CD4-positive, alpha-beta T cell (primary cell): ENCODE measurements around the gene PTGFRN. TPM values are rescaled to one million over a fixed set of nuclear protein-coding genes. Genes with fewer than 3 reads are reported as not detected.

Experiments
- ATAC-seq: fragments of 200-7000 bp; cut with Tn5 transposase; one replicate; pipeline ENCODE4 v1.10.0; 2022; ENCODE audit warnings: mild to moderate bottlenecking; ENCODE audit not compliant: poor library complexity
- CTCF ChIA-PET: fragments of 350-600 bp; sonication (Branson Sonifier 250); formaldehyde crosslinking; loops from one replicate; lab custom pipeline; 2021; ENCODE audit warnings: antibody characterized with exemption, inconsistent platforms; lab: Charles Lee
- POLR2A ChIA-PET: fragments of 350-600 bp; sonication (Branson Sonifier 250); formaldehyde crosslinking; loops from one replicate; lab custom pipeline; 2021; ENCODE audit warnings: antibody characterized with exemption, inconsistent platforms; lab: Charles Lee
- DNase-seq, 14 experiments: peaks; one replicate each; pipeline ENCODE4 v3.0.0-alpha.2; 2013 to 2020; ENCODE audit warnings: mixed read lengths in 2 of 14
- H3K27ac ChIP-seq, 2 donors: one replicate each; pipeline versions ENCODE4 v1.5.1 to v1.7.0; 2013; ENCODE audit warnings: low read length in 2 of 2, low read depth in 1 of 2, mild to moderate bottlenecking in 1 of 2
- H3K27me3 ChIP-seq, 2 experiments: 1 replicate in 1 of 2; 2 replicates in 1 of 2; pipeline versions ENCODE4 v1.6.1 to v1.7.0; 2013; ENCODE audit warnings: low read length in 2 of 2, control low read depth in 1 of 2, mild to moderate bottlenecking in 1 of 2, moderate library complexity in 1 of 2; ENCODE audit not compliant: insufficient read depth in 2 of 2, control insufficient read depth in 1 of 2
- H3K36me3 ChIP-seq: one replicate; pipeline ENCODE4 v1.6.1; 2013; ENCODE audit warnings: low read length, control low read depth; ENCODE audit not compliant: insufficient read depth
- H3K4me1 ChIP-seq: one replicate; pipeline ENCODE4 v1.6.1; 2013; ENCODE audit warnings: low read length, control low read depth; ENCODE audit not compliant: insufficient read depth
- H3K4me3 ChIP-seq: one replicate; pipeline ENCODE4 v1.5.1; 2013; ENCODE audit warnings: mild to moderate bottlenecking, low read length, moderate library complexity
- H3K9me3 ChIP-seq, 2 experiments: 1 replicate in 1 of 2; 2 replicates in 1 of 2; pipeline versions ENCODE4 v1.6.1 to v1.7.0; 2013; ENCODE audit warnings: low read length in 2 of 2, mild to moderate bottlenecking in 2 of 2, control low read depth in 1 of 2, moderate library complexity in 1 of 2; ENCODE audit not compliant: control insufficient read depth in 1 of 2, insufficient read depth in 1 of 2
- H3K27ac Mint-ChIP-seq: one replicate; pipeline ENCODE4 v1.8.0; 2020; ENCODE audit warnings: mixed read lengths
- H3K27me3 Mint-ChIP-seq: one replicate; pipeline ENCODE4 v1.8.0; 2021; ENCODE audit warnings: mixed read lengths
- H3K36me3 Mint-ChIP-seq: one replicate; pipeline ENCODE4 v1.8.0; 2021; ENCODE audit warnings: low read depth, mixed read lengths
- H3K4me1 Mint-ChIP-seq: one replicate; pipeline ENCODE4 v1.8.0; 2021; ENCODE audit warnings: low read depth, mixed read lengths
- H3K4me3 Mint-ChIP-seq: one replicate; pipeline ENCODE4 v1.8.0; 2020; ENCODE audit warnings: mild to moderate bottlenecking, mixed read lengths
- H3K9me3 Mint-ChIP-seq: one replicate; pipeline ENCODE4 v1.8.0; 2020; ENCODE audit warnings: mixed read lengths
- intact Hi-C, 2 experiments: fragments of 100-400 bp; cut with DNase I in 1 of 2; cut with micrococcal nuclease in 1 of 2; formaldehyde crosslinking; loops; one replicate each; pipeline versions ENCODE4 v1.15.1 to v1.9.0; 2023 to 2025; cut with DNase I, micrococcal nuclease
- total RNA-seq, 174 experiments: library from RNA in 2 of 174; stranded (reverse) in 2 of 174; gene quantifications; one replicate each; pipeline ENCODE4 v1.2.3 and lab custom pipeline; 2021 to 2026
- TF ChIP-seq, protein P1 (sequence below): fragments of 200-600 bp; IDR thresholded peaks from one replicate; pipeline ENCODE4 v1.8.0; 2022; ENCODE audit warnings: antibody characterized with exemption, mild to moderate bottlenecking

The PTGFRN gene
- total RNA-seq, 2 experiments from 2014 or later: 0.38 to 0.45 TPM

DNA sequence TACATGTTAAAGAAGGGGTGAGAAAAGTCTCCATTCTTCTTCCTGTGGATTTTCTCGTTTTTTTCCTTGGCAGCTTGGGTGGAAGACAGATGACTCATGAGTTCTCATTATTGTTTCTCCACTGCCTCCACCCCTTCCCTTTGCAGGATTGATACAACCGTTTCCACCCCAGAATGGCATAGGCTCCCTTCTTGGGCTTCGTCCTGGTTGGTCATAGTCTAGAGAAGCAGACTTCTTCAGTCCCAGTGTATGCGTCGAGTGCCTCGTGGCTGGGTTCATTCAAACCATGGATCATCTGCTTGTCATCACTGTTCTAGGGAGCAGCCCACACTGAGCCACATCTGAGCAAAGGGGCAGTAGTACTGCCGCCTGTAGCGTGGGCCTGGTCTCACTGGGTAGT lies 13.7 kb downstream of the PTGFRN start:
- no peaks in the 10 kb centered on the region for H3K4me1 Mint-ChIP-seq
- no peaks in the 10 kb centered on the region for H3K36me3 ChIP-seq
- H3K27me3 Mint-ChIP-seq: no peaks in the 10 kb centered on the region
- H3K9me3 Mint-ChIP-seq: no peaks in the 10 kb centered on the region
- H3K4me3 ChIP-seq: no peak overlapping the region
- no peak overlapping the region for H3K27ac ChIP-seq
- H3K4me1 ChIP-seq: no peaks in the 10 kb centered on the region
- no peaks in the 10 kb centered on the region for H3K36me3 Mint-ChIP-seq
- H3K27ac Mint-ChIP-seq: no peak overlapping the region
- no peak overlapping the region for H3K4me3 Mint-ChIP-seq
- ChIA-PET CTCF (no interaction called here), POLR2A (no interaction called here)
- no peaks in the 10 kb centered on the region for H3K9me3 ChIP-seq
- ATAC-seq (no peak), DNase-seq (no peak)
- TF ChIP-seq, protein P1, sequence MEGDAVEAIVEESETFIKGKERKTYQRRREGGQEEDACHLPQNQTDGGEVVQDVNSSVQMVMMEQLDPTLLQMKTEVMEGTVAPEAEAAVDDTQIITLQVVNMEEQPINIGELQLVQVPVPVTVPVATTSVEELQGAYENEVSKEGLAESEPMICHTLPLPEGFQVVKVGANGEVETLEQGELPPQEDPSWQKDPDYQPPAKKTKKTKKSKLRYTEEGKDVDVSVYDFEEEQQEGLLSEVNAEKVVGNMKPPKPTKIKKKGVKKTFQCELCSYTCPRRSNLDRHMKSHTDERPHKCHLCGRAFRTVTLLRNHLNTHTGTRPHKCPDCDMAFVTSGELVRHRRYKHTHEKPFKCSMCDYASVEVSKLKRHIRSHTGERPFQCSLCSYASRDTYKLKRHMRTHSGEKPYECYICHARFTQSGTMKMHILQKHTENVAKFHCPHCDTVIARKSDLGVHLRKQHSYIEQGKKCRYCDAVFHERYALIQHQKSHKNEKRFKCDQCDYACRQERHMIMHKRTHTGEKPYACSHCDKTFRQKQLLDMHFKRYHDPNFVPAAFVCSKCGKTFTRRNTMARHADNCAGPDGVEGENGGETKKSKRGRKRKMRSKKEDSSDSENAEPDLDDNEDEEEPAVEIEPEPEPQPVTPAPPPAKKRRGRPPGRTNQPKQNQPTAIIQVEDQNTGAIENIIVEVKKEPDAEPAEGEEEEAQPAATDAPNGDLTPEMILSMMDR: no peak
- no peaks in the 10 kb centered on the region for H3K27me3 ChIP-seq
- intact Hi-C loops: no loop called here

GRCh38 chr1:116927049-116927798 lies 17.5 kb downstream of the PTGFRN start:
- Histone ChIP-seq H3K4me1 (no peaks in the 10 kb centered on the region), H3K9me3 (no peaks in the 10 kb centered on the region), H3K27ac (no peak overlapping the region), H3K36me3 (no peaks in the 10 kb centered on the region), H3K4me3 (no peak overlapping the region), H3K27me3 (no peaks in the 10 kb centered on the region)
- no peak overlapping the region for H3K27ac Mint-ChIP-seq
- TF ChIP-seq, protein P1: no peak
- ATAC-seq: no peak
- intact Hi-C loops: no loop called here
- H3K9me3 Mint-ChIP-seq: no peaks in the 10 kb centered on the region
- no peak overlapping the region for H3K4me3 Mint-ChIP-seq
- POLR2A ChIA-PET: no interaction called here
- H3K27me3 Mint-ChIP-seq: no peaks in the 10 kb centered on the region
- H3K4me1 Mint-ChIP-seq: no peaks in the 10 kb centered on the region
- H3K36me3 Mint-ChIP-seq: no peaks in the 10 kb centered on the region
- CTCF ChIA-PET: no interaction called here
- DNase-seq: no peak

GRCh38 chr1:116929961-116930592 lies 20.4 kb downstream of the PTGFRN start:
- ATAC-seq (no peak), DNase-seq (no peak)
- Histone ChIP-seq H3K27me3 (no peaks in the 10 kb centered on the region), H3K36me3 (no peaks in the 10 kb centered on the region), H3K4me3 (no peak overlapping the region), H3K4me1 (peaks cover 7% of the 10 kb centered on the region), H3K27ac (no peak overlapping the region), H3K9me3 (no peaks in the 10 kb centered on the region)
- intact Hi-C loops: loop anchor here in 1 of 2 experiments (5.0 to 10.0 kb wide), 3 partner anchors 55 to 165 kb away; no protein-coding TSS in a partner anchor
- Mint-ChIP-seq H3K36me3 (no peaks in the 10 kb centered on the region), H3K27me3 (no peaks in the 10 kb centered on the region), H3K9me3 (no peaks in the 10 kb centered on the region), H3K4me3 (no peak overlapping the region), H3K27ac (no peak overlapping the region), H3K4me1 (peaks cover 23% of the 10 kb centered on the region)
- CTCF ChIA-PET: no interaction called here
- POLR2A ChIA-PET: no interaction called here
- TF ChIP-seq, protein P1: no peak
